Adrenal gland (tissue), 12 donors: ENCODE data around the gene COL6A1. TPM values are rescaled to one million over a fixed set of nuclear protein-coding genes. Genes with fewer than 3 reads are reported as not detected.

ENCODE experiments used
- DNase-seq, 7 donors: peaks; one replicate each; pipeline ENCODE4 v3.0.0-alpha.2; 2019 to 2020
- H3K27ac ChIP-seq, 5 donors: fragments of 200-600 bp; sonication (generic) in 4 of 5; 1 replicate in 3 of 5; 2 replicates in 2 of 5; pipeline versions ENCODE4 v1.5.1 to v1.8.0; 2016 to 2020; ENCODE audit warnings: mild to moderate bottlenecking in 1 of 5
- H3K27me3 ChIP-seq: fragments of 200-600 bp; 2 replicates; pipeline ENCODE4 v1.8.0; 2021
- H3K36me3 ChIP-seq, 2 donors: fragments of 200-600 bp; replicated peaks in 1 of 2; 1 replicate in 1 of 2; 2 replicates in 1 of 2; pipeline versions ENCODE4 v1.5.1 to v1.8.0; 2018 to 2022
- H3K4me1 ChIP-seq, 2 donors: fragments of 200-600 bp; replicated peaks in 1 of 2; 1 replicate in 1 of 2; 2 replicates in 1 of 2; pipeline versions ENCODE4 v1.5.1 to v1.8.0; 2018 to 2021
- H3K4me3 ChIP-seq, 4 donors: fragments of 200-600 bp; sonication (generic) in 3 of 4; one replicate each; pipeline ENCODE4 v1.5.1; 2016 to 2018
- H3K9me3 ChIP-seq, 3 donors: fragments of 200-600 bp; sonication (generic) in 1 of 3; replicated peaks in 1 of 3; 1 replicate in 2 of 3; 2 replicates in 1 of 3; pipeline versions ENCODE4 v1.5.1 to v1.8.0; 2016 to 2021
- CTCF ChIP-seq, 6 experiments: fragments of 450-650 bp in 4 of 6; fragments of 200-600 bp in 2 of 6; sonication (generic) in 1 of 6; IDR thresholded peaks; 1 replicate in 5 of 6; 2 replicates in 1 of 6; pipeline versions ENCODE4 v1.5.1 to v1.8.0; 2016 to 2021; ENCODE audit warnings: antibody characterized with exemption in 6 of 6, mild to moderate bottlenecking in 2 of 6, moderate library complexity in 1 of 6
- POLR2A ChIP-seq, 2 donors: fragments of 450-650 bp; IDR thresholded peaks; one replicate each; pipeline ENCODE4 v1.6.1; 2017; ENCODE audit warnings: antibody characterized with exemption in 2 of 2, mild to moderate bottlenecking in 2 of 2, moderate library complexity in 1 of 2
- WGBS, 4 donors: extraction: QIAGEN DNeasy Blood & Tissue Kit in 2 of 4; methylation state at CpG; one replicate each; pipeline versions ENCODE4 v1.1.5 to v1.1.7; 2013 to 2017; 5-methylcytosine and 5-hydroxymethylcytosine counted together
- intact Hi-C, 2 donors: fragments of 100-400 bp; cut with DNase I; formaldehyde crosslinking; loops; one replicate each; pipeline versions ENCODE4 v1.14.1 to v1.15.0; 2022 to 2023
- polyA plus RNA-seq, 3 donors: library from polyadenylated mRNA; stranded (reverse); fragments of 200-250 nt in 2 of 3; fragments of 350-450 nt in 1 of 3; fragmentation: Illumina TruSeq in 1 of 3; extraction: RNeasy Lipid Tissue Mini Kit (QIAGEN cat#74804) in 1 of 3; gene quantifications; one replicate each; pipeline ENCODE4 v1.2.3, GENCODE V29; 2013 to 2014
- total RNA-seq, 9 donors: library from RNA; depleted of rRNA in 4 of 9; stranded (reverse); fragments of >200 nt in 4 of 9; fragments of 120-200 nt in 1 of 9; fragmentation: NEBNext Ultra II Directional in 1 of 9; extraction: Animal tissue kit (Norgen Biotek cat#: 25700) in 1 of 9; gene quantifications; one replicate each; pipeline versions ENCODE4 v1.1.0 to v1.2.4, GENCODE V29; 2013 to 2023
- donor health status: healthy with polysubstance abuse.
- donor health status: Bipolar disorder and iron deficiency.
- donor health status: DM: yes; HTN: yes; CAD: no.
- donor health status: DM: no; HTN: no; CAD: no.
- donor health status: DM: no; HTN: no; CAD: no.
- donor health status: DM: yes; HTN: yes; CAD: no.

Gene COL6A1
- total and polyA plus RNA-seq, 12 donors: 22.3 to 490 (median 151) TPM

- 81 to 90% (median 85%) methylated on average over 8 to 12 of the region's 12 CpGs for WGBS, 4 donors
- H3K4me1 ChIP-seq: no peaks in the 10 kb centered on the region
- H3K27ac ChIP-seq: no peak overlapping the region
- no peaks in the 10 kb centered on the region for H3K36me3 ChIP-seq
- intact Hi-C loops: no loop called here
- TF ChIP-seq POLR2A (IDR thresholded peaks at IDR 0.05) (no peak), CTCF (IDR thresholded peaks at IDR 0.05) (no peak)
- peaks cover 0 to 5% (median 0%) of the 10 kb centered on the region in 3 donors for H3K9me3 ChIP-seq
- DNase-seq: no peak
- no peaks in the 10 kb centered on the region for H3K27me3 ChIP-seq
- H3K4me3 ChIP-seq: no peak overlapping the region
These were observed 49.9 kb downstream of the COL6A1 start for GRCh38 chr21:46031484-46031883.

DNA sequence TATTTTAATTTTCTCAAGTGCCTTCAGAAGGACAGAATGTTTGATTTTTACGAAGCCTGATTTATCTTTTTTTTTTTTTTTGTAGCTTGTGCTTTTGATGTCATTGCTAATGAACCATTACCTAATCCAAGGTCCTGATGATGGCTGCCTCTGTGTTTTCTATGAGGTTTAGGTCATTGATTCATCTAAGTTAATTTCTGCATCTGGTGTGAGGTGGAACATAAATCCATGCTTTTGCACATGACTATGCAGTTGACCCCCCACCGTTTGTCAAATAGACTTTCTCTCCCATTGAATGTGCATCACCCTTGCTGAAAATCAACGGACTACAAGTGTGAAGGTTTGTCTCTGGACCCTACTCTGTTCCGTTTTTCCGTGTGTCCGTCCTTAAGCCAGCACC is 50.5 kb downstream of the COL6A1 start:
- Histone ChIP-seq H3K27me3 (no peaks in the 10 kb centered on the region), H3K27ac (no peak overlapping the region), H3K4me3 (no peak overlapping the region), H3K9me3 (peaks cover 0 to 5% (median 0%) of the 10 kb centered on the region in 3 donors), H3K36me3 (no peaks in the 10 kb centered on the region), H3K4me1 (no peaks in the 10 kb centered on the region)
- intact Hi-C loops: no loop called here
- WGBS, 4 donors: 84 to 89% (median 85%) methylated on average over 6 of the region's 6 CpGs
- TF ChIP-seq CTCF (IDR thresholded peaks at IDR 0.05): no peak
- DNase-seq: no peak

GRCh38 chr21:46033410-46034400 is 52.1 kb downstream of the COL6A1 start:
- Histone ChIP-seq H3K27ac (no peak overlapping the region), H3K4me1 (peaks cover 0 to 4% of the 10 kb centered on the region in 2 donors), H3K4me3 (no peak overlapping the region), H3K27me3 (no peaks in the 10 kb centered on the region), H3K36me3 (no peaks in the 10 kb centered on the region), H3K9me3 (peaks cover 0 to 5% (median 0%) of the 10 kb centered on the region in 3 donors)
- WGBS, 4 donors: 89 to 92% (median 91%) methylated on average over 30 to 64 of the region's 64 CpGs
- peak in 1 of 7 donors; percentile 46 for DNase-seq
- intact Hi-C loops: no loop called here
- TF ChIP-seq POLR2A (IDR thresholded peaks at IDR 0.05): no peak
- no peak for TF ChIP-seq CTCF (IDR thresholded peaks at IDR 0.05)

DNA sequence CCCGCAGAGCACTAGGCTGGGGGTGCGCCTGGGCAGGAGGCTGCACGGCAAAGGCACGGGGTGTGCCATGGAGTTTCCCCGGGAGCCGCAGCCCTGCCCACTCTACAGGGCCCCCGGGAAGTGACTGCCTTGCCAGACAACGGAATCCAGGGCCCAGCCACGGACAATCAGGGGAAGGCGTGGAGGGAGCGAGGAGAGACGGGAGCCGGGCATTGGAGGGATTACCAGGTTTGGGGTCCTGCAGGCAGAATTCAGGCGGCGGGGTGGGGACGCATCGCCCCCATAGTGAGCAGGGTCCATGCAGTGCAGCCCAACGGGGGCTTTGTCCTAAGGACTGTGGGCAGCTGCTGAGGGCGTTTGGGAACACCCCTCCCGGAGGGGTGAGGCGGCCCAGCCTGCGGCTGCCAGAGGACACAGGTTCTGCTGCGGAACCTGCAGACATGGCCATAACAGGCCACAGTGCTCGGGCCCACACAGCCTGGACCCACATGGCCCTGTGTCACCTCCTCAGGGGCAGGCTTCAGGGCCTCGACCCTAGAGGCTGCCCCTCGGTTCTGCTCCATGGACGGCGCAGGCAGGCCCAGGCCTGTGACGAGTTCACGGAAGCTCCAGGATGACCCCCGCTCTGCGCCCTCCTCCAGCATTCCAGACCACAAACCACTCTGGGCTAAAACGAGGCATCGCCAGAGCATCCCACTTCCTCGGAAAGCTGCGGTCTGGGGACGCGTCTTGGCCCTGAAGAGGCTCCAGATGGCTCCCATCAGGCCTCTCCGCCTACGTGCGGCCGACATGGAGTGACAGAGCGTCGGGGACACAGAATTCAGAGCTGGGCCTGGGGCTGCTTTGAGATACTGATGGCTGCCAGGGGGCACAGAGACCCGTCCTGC is 54.5 kb downstream of the COL6A1 start:
- DNase-seq: peak in 3 of 7 donors; percentile 30 to 75 (median 52)
- H3K27ac ChIP-seq: peak overlapping the region in 2 of 5 donors; percentile 41 to 59

More for the DNA sequence above, 54.5 kb downstream of the COL6A1 start:
- TF ChIP-seq POLR2A (IDR thresholded peaks at IDR 0.05): no peak
- TF ChIP-seq CTCF (IDR thresholded peaks at IDR 0.05): no peak
- intact Hi-C loops: no loop called here
- peaks cover 0 to 11% of the 10 kb centered on the region in 2 donors for H3K4me1 ChIP-seq
- H3K27me3 ChIP-seq: no peaks in the 10 kb centered on the region
- no peak overlapping the region for H3K4me3 ChIP-seq
- no peaks in the 10 kb centered on the region for H3K9me3 ChIP-seq
- no peaks in the 10 kb centered on the region for H3K36me3 ChIP-seq
- WGBS, 4 donors: 77 to 89% (median 85%) methylated on average over 20 to 45 of the region's 45 CpGs
